Fibroblast of lung (primary cell): Measurements from ENCODE around the gene VWA5B1. TPM values are rescaled to one million over a fixed set of nuclear protein-coding genes. Genes with fewer than 3 reads are reported as not detected.

Experiments
- DNase-seq, 2 donors: peaks; one replicate each; pipeline versions ENCODE4 v3.0.0 to v3.0.0-alpha.2; 2010; ENCODE audit warnings: low read depth in 2 of 2
- H2AFZ ChIP-seq: 2 replicates; pipeline ENCODE4 v1.5.1; 2012; ENCODE audit warnings: low read length, control low read depth, inconsistent platforms
- H3K27ac ChIP-seq: 2 replicates; pipeline ENCODE4 v1.5.1; 2011; ENCODE audit warnings: low read length, control low read depth; ENCODE audit not compliant: insufficient read depth
- H3K27me3 ChIP-seq: 2 replicates; pipeline ENCODE4 v1.5.1; 2011; ENCODE audit warnings: mild to moderate bottlenecking, low read length; ENCODE audit not compliant: control insufficient read depth, insufficient read depth
- H3K36me3 ChIP-seq: 2 replicates; pipeline ENCODE4 v1.5.1; 2011; ENCODE audit warnings: low read length; ENCODE audit not compliant: control insufficient read depth, insufficient read depth
- H3K4me1 ChIP-seq: 2 replicates; pipeline ENCODE4 v1.5.1; 2011; ENCODE audit warnings: low read length; ENCODE audit not compliant: control insufficient read depth, insufficient read depth; ENCODE audit errors: extremely low read depth
- H3K4me2 ChIP-seq: 2 replicates; pipeline ENCODE4 v1.5.1; 2011; ENCODE audit warnings: low read length, control low read depth; ENCODE audit not compliant: insufficient read depth; ENCODE audit errors: extremely low read depth
- H3K4me3 ChIP-seq, 4 experiments: fragments of 200-600 bp in 1 of 4; sonication (generic) in 1 of 4; replicated peaks in 1 of 4; 2 replicates each; pipeline ENCODE4 v1.5.1; 2011 to 2016; ENCODE audit warnings: low read length in 4 of 4, low read depth in 3 of 4, mild to moderate bottlenecking in 3 of 4, control low read depth in 2 of 4, inconsistent platforms in 1 of 4, mixed read lengths in 1 of 4; ENCODE audit not compliant: insufficient read depth in 1 of 4; ENCODE audit errors: control extremely low read depth in 1 of 4
- H3K79me2 ChIP-seq: 2 replicates; pipeline ENCODE4 v1.5.1; 2012; ENCODE audit warnings: mild to moderate bottlenecking, low read length, inconsistent platforms; ENCODE audit not compliant: control insufficient read depth, insufficient read depth
- H3K9ac ChIP-seq: 2 replicates; pipeline ENCODE4 v1.5.1; 2011; ENCODE audit warnings: mild to moderate bottlenecking, low read length, control low read depth; ENCODE audit not compliant: insufficient read depth
- H3K9me3 ChIP-seq: 2 replicates; pipeline ENCODE4 v1.5.1; 2012; ENCODE audit warnings: low read depth, low read length; ENCODE audit not compliant: control insufficient read depth, insufficient read depth
- H4K20me1 ChIP-seq: 2 replicates; pipeline ENCODE4 v1.5.1; 2011; ENCODE audit warnings: low read length; ENCODE audit not compliant: control insufficient read depth, insufficient read depth; ENCODE audit errors: extremely low read depth
- CTCF ChIP-seq, 2 donors: IDR thresholded peaks in 1 of 2; conservative IDR thresholded peaks in 1 of 2; 1 replicate in 1 of 2; 2 replicates in 1 of 2; pipeline ENCODE4 v1.5.1; 2011 to 2012; ENCODE audit warnings: low read length in 2 of 2, control low read depth in 1 of 2, inconsistent platforms in 1 of 2, low read depth in 1 of 2, mild to moderate bottlenecking in 1 of 2
- EZH2 ChIP-seq: IDR thresholded peaks from 2 replicates; pipeline ENCODE4 v1.5.1; 2012; ENCODE audit warnings: low read length, control low read depth, mild to moderate bottlenecking; ENCODE audit errors: missing control alignments
- polyA plus RNA-seq, 2 donors: library from polyadenylated mRNA; depleted of rRNA in 1 of 2; stranded (reverse) in 1 of 2; unstranded in 1 of 2; fragments of >200 nt; gene quantifications; 2 replicates each; pipeline ENCODE4 v1.2.1, GENCODE V29; 2011 to 2012; ENCODE audit warnings: missing spikeins in 1 of 2
- total RNA-seq: library from RNA; depleted of rRNA; stranded (reverse); fragments of >200 nt; gene quantifications from 2 replicates; pipeline ENCODE4 v1.2.1, GENCODE V29; 2014

The VWA5B1 gene
- total and polyA plus RNA-seq, 2 donors (not counting 1 experiment from before 2014, with no cell fraction given) = not detected

GRCh38 chr1:20351911-20352701, 61.4 kb downstream of the VWA5B1 start:
- TF ChIP-seq CTCF (conservative IDR thresholded peaks at IDR 0.05 in 1 of 2, IDR thresholded peaks at IDR 0.05 in 1 of 2; ENCODE audit: low read depth in 1 of 2, low read length in 2 of 2) (no peak), EZH2 (no peak)
- H3K4me2 ChIP-seq = no peak overlapping the region
- no peaks in the 10 kb centered on the region for H4K20me1 ChIP-seq
- H3K4me1 ChIP-seq = no peaks in the 10 kb centered on the region
- no peaks in the 10 kb centered on the region for H3K36me3 ChIP-seq
- H2AFZ ChIP-seq = no peak overlapping the region
- H3K4me3 ChIP-seq = no peak overlapping the region
- DNase-seq = no peak
- no peak overlapping the region for H3K9ac ChIP-seq
- H3K79me2 ChIP-seq = no peaks in the 10 kb centered on the region
- H3K27me3 ChIP-seq = peaks cover 2% of the 10 kb centered on the region
- H3K27ac ChIP-seq = no peak overlapping the region
- H3K9me3 ChIP-seq = no peaks in the 10 kb centered on the region

DNA sequence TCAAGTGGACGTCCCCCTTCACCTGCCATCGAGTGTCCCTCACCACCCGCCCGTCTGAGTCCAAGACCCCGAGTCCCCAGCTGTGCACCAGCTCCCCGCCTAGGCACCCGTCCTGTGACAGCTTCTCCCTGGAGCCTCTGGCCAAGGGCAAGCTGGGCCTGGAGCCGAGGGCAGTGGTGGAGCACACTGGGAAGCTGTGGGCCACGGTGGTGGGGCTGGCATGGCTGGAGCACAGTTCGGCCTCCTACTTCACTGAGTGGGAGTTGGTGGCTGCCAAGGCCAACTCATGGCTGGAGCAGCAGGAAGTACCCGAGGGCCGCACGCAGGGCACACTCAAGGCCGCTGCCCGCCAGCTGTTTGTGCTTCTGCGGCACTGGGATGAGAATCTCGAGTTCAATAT, 63.2 kb downstream of the VWA5B1 start:
- Histone ChIP-seq H3K4me3 (no peak overlapping the region), H3K27ac (no peak overlapping the region), H3K4me2 (no peak overlapping the region), H3K27me3 (peaks cover 5% of the 10 kb centered on the region), H3K9me3 (no peaks in the 10 kb centered on the region), H2AFZ (no peak overlapping the region), H3K79me2 (no peaks in the 10 kb centered on the region), H3K36me3 (no peaks in the 10 kb centered on the region), H4K20me1 (no peaks in the 10 kb centered on the region), H3K9ac (no peak overlapping the region), H3K4me1 (peaks cover 10% of the 10 kb centered on the region)
- no peak for DNase-seq
- TF ChIP-seq EZH2 (no peak), CTCF (conservative IDR thresholded peaks at IDR 0.05 in 1 of 2, IDR thresholded peaks at IDR 0.05 in 1 of 2; ENCODE audit: low read depth in 1 of 2, low read length in 2 of 2) (no peak)

GRCh38 chr1:20354610-20355009, 63.9 kb downstream of the VWA5B1 start:
- Histone ChIP-seq H3K36me3 (no peaks in the 10 kb centered on the region), H3K9ac (no peak overlapping the region), H4K20me1 (no peaks in the 10 kb centered on the region), H3K4me2 (no peak overlapping the region), H3K27me3 (peaks cover 11% of the 10 kb centered on the region), H3K79me2 (no peaks in the 10 kb centered on the region), H3K4me1 (peaks cover 13% of the 10 kb centered on the region), H3K4me3 (no peak overlapping the region), H2AFZ (no peak overlapping the region), H3K9me3 (no peaks in the 10 kb centered on the region), H3K27ac (no peak overlapping the region)
- TF ChIP-seq CTCF (conservative IDR thresholded peaks at IDR 0.05 in 1 of 2, IDR thresholded peaks at IDR 0.05 in 1 of 2; ENCODE audit: low read depth in 1 of 2, low read length in 2 of 2) (no peak), EZH2 (no peak)
- no peak for DNase-seq
